Glomerular visceral epithelial cell (primary cell): ENCODE results near the gene MYO15B.
"Not testable (repeated sequence)": the region's sequence is repeated elsewhere in the genome, so short reads cannot be mapped to it uniquely, and the experiment has no call there.

Experiments used
- DNase-seq: peaks from one replicate; pipeline ENCODE4 v3.0.0-alpha.2; 2016; ENCODE audit errors: extremely low spot score

The MYO15B gene

GRCh38 chr17:75575728-75576127, 11.9 kb upstream of the MYO15B start:
- no peak for DNase-seq

GRCh38 chr17:75576661-75577060, 10.9 kb upstream of the MYO15B start:
- no peak for DNase-seq

- DNase-seq: not testable (repeated sequence)
These were observed 6.4 kb upstream of the MYO15B start for GRCh38 chr17:75581121-75581725.

- not testable (repeated sequence) for DNase-seq
These were observed 4.4 kb upstream of the MYO15B start for GRCh38 chr17:75583197-75583596.

- DNase-seq: no peak
These were observed 2.8 kb upstream of the MYO15B start for GRCh38 chr17:75584849-75585175.

- DNase-seq: no peak
These were observed 1.0 kb downstream of the MYO15B start for GRCh38 chr17:75588596-75589011.

- peak; percentile 91 for DNase-seq
These were observed 1.7 kb downstream of the MYO15B start for GRCh38 chr17:75589012-75589918.

GRCh38 chr17:75589919-75590303, 2.3 kb downstream of the MYO15B start:
- DNase-seq: no peak

GRCh38 chr17:75590314-75590761, 2.7 kb downstream of the MYO15B start:
- DNase-seq: no peak

- DNase-seq: no peak
These were observed 3.5 kb downstream of the MYO15B start for GRCh38 chr17:75590849-75591721.

GRCh38 chr17:75591722-75592302, 4.2 kb downstream of the MYO15B start:
- no peak for DNase-seq

- no peak for DNase-seq
These were observed 4.9 kb downstream of the MYO15B start for GRCh38 chr17:75592348-75593020.

- not testable (repeated sequence) for DNase-seq
These were observed 5.8 kb downstream of the MYO15B start for GRCh38 chr17:75593430-75593829.

GRCh38 chr17:75594499-75595283, 7.1 kb downstream of the MYO15B start:
- DNase-seq: no peak

GRCh38 chr17:75595284-75595919, 7.8 kb downstream of the MYO15B start:
- no peak for DNase-seq

- DNase-seq: no peak
These were observed 8.3 kb downstream of the MYO15B start for GRCh38 chr17:75595920-75596313.

- no peak for DNase-seq
These were observed 8.9 kb downstream of the MYO15B start for GRCh38 chr17:75596320-75597087.

GRCh38 chr17:75601057-75601987, 13.7 kb downstream of the MYO15B start:
- peak; percentile 38 for DNase-seq
